Stimulated activated CD4-positive, alpha-beta T cell treated with anti-CD3 and anti-CD28 coated beads, Interleukin-1b, Interleukin-23, amount 100 ng/mL, for 4 hours (primary cell): ENCODE measurements around the gene RNF169.

Source experiments
- DNase-seq, 2 donors: peaks; one replicate each; pipeline ENCODE4 v3.0.0-alpha.2; 2020; ENCODE audit warnings: low read depth in 2 of 2

The RNF169 gene

GRCh38 chr11:74748211-74749126 is at the start of gene RNF169:
TSS of gene RNF169 (plus strand) at chr11:74748849. CDS start at chr11:74748881, 32 bp downstream.
- DNase-seq: peak; percentile 78 to 81

GRCh38 chr11:74699615-74700396 is 48.8 kb upstream of the RNF169 start:
- no peak for DNase-seq

GRCh38 chr11:74701351-74701750 is 47.3 kb upstream of the RNF169 start:
- DNase-seq: no peak

- DNase-seq: peak; percentile 37 to 46
These were observed 46.2 kb upstream of the RNF169 start for GRCh38 chr11:74702383-74703007.

GRCh38 chr11:74703211-74703610 is 45.4 kb upstream of the RNF169 start:
- DNase-seq: no peak

- DNase-seq: no peak
These were observed 41.5 kb upstream of the RNF169 start for GRCh38 chr11:74707182-74707581.

- no peak for DNase-seq
These were observed 40.8 kb upstream of the RNF169 start for GRCh38 chr11:74707602-74708510.

GRCh38 chr11:74709175-74709574 is 39.5 kb upstream of the RNF169 start:
- DNase-seq: no peak

GRCh38 chr11:74710281-74710938 is 38.2 kb upstream of the RNF169 start:
- DNase-seq: no peak

- no peak for DNase-seq
These were observed 35.0 kb upstream of the RNF169 start for GRCh38 chr11:74713686-74714085.

GRCh38 chr11:74714904-74715303 is 33.7 kb upstream of the RNF169 start:
- no peak for DNase-seq

- no peak for DNase-seq
These were observed 31.3 kb upstream of the RNF169 start for GRCh38 chr11:74717221-74717969.

- DNase-seq: no peak
These were observed 29.6 kb upstream of the RNF169 start for GRCh38 chr11:74719011-74719410.

GRCh38 chr11:74720596-74721478 is 27.8 kb upstream of the RNF169 start:
- DNase-seq: no peak

- DNase-seq: no peak
These were observed 27.2 kb upstream of the RNF169 start for GRCh38 chr11:74721479-74721835.

GRCh38 chr11:74723511-74723910 is 25.1 kb upstream of the RNF169 start:
- DNase-seq: no peak

- no peak for DNase-seq
These were observed 22.9 kb upstream of the RNF169 start for GRCh38 chr11:74725701-74726100.

- DNase-seq: peak; percentile 43 to 49
These were observed 22.0 kb upstream of the RNF169 start for GRCh38 chr11:74726547-74727182.

GRCh38 chr11:74729397-74729796 is 19.3 kb upstream of the RNF169 start:
- no peak for DNase-seq
